ENCODE measurements around the gene COA8. TPM values are rescaled to one million over a fixed set of nuclear protein-coding genes. Genes with fewer than 3 reads are reported as not detected.

Gene COA8
- total and polyA plus RNA-seq, 2 of the 4 experiments (the other 2 are of a cell fraction) = 12.2 to 21.1 TPM

- Histone ChIP-seq H4K20me1 (ENCODE audit: insufficient read depth, low read length) (peaks cover 26% of the 10 kb centered on the region), H4K8ac (ENCODE audit: low read depth in 2 of 2, low read length in 2 of 2) (peak overlapping the region; percentile 71 to 83; a peak in 3 of 4 replicates), H3K18ac (ENCODE audit: low read depth, low read length) (no peak overlapping the region), H2AK5ac (ENCODE audit: low read depth, low read length) (peak overlapping the region; percentile 93), H3K9me3 (ENCODE audit: control insufficient read depth, insufficient read depth, low read length) (no peaks in the 10 kb centered on the region), H2BK15ac (ENCODE audit: low read depth, low read length) (peak overlapping the region; percentile 33; the same call in 1 of the 3 replicates), H2BK20ac (ENCODE audit: low read depth, low read length) (no peak overlapping the region), H3K79me1 (ENCODE audit: low read depth in 1 of 2, low read length in 2 of 2) (peaks cover 0 to 44% of the 10 kb centered on the region in 2 experiments; a peak in 3 of 4 replicates), H3K36me3 (ENCODE audit: control insufficient read depth, insufficient read depth, low read length) (peaks cover 6% of the 10 kb centered on the region; the same call in 1 of the 2 replicates), H3K4me1 (ENCODE audit: control insufficient read depth, insufficient read depth, low read length) (peaks cover 11% of the 10 kb centered on the region), H3K4ac (ENCODE audit: low read depth, low read length) (peak overlapping the region; percentile 73), H2BK120ac (ENCODE audit: low read depth, low read length) (no peak overlapping the region), H2AK9ac (replicated peaks; ENCODE audit: low read depth, low read length, poor library complexity) (peak overlapping the region; percentile 87), H3K56ac (ENCODE audit: extremely low read depth, insufficient read depth, low read length) (0 out of 2 replicates have a peak overlapping the region, but pooled peaks have one; percentile 28), H3K27me3 (ENCODE audit: control insufficient read depth, insufficient read depth, low read length) (no peaks in the 10 kb centered on the region), H3K9ac (ENCODE audit: low read depth, low read length) (peak overlapping the region; percentile 72), H4K5ac (ENCODE audit: low read depth, low read length) (no peak overlapping the region), H3K14ac (replicated peaks; ENCODE audit: low read depth, low read length) (no peak overlapping the region), H3K4me3 (ENCODE audit: insufficient read depth, low read depth, low read length) (peak overlapping the region; percentile 77), H3K4me2 (ENCODE audit: low read depth, low read length) (peak overlapping the region; percentile 74), H2AFZ (replicated peaks; ENCODE audit: low read length, poor library complexity) (peak overlapping the region; percentile 95), H2BK5ac (ENCODE audit: low read depth, low read length, poor library complexity, severe bottlenecking) (peak overlapping the region; percentile 20), H3K27ac (ENCODE audit: insufficient read depth, low read length) (peak overlapping the region; percentile 61), H3K9me1 (ENCODE audit: insufficient read depth, low read length) (peaks cover 13% of the 10 kb centered on the region), H4K91ac (ENCODE audit: insufficient read depth, low read depth, low read length) (peak overlapping the region; percentile 34), H3K23ac (ENCODE audit: low read depth, low read length) (peak overlapping the region; percentile 22; the same call in 1 of the 2 replicates)
- BruUV-seq (replicated peaks) = no TSS peak
- dilution Hi-C loops (cut with HindIII; ENCODE audit: low sequenced_read_pairs, unreplicated experiment) = no loop called here
- ChIA-PET CTCF (interaction anchor here (1.3 kb wide), 1 partner anchor 11 kb away, joined by 5 read pairs; no protein-coding TSS in a partner anchor), POLR2A (ENCODE audit: unreplicated experiment) (interaction anchor here (0.6 kb wide), 1 partner anchor 20 kb away, joined by 4 read pairs; no protein-coding TSS in a partner anchor)
- peak; percentile 36; the same call in 1 of the 2 replicates for ATAC-seq (ENCODE audit: low read depth)
- DNase-seq = no peak
- no peak for TF ChIP-seq CTCF (conservative IDR thresholded peaks at IDR 0.05; ENCODE audit: low read depth, low read length)
- TF ChIP-seq RAD21 (IDR thresholded peaks at IDR 0.05; ENCODE audit: low read length) = no peak
- no peak for TF ChIP-seq RCOR1 (IDR thresholded peaks at IDR 0.05; ENCODE audit: insufficient replicate concordance, low read length)
- no peak for TF ChIP-seq CHD1 (IDR thresholded peaks at IDR 0.05; ENCODE audit: low read depth, low read length)
- no peak for TF ChIP-seq MAZ (IDR thresholded peaks at IDR 0.05; ENCODE audit: borderline replicate concordance, low read depth, low read length)
- no peak for TF ChIP-seq BHLHE40 (IDR thresholded peaks at IDR 0.05; ENCODE audit: low read depth, low read length)
- in situ Hi-C loops (cut with MboI; ENCODE audit: low sequenced_read_pairs) = no loop called here
- 71% methylated on average over 25 of the region's 42 CpGs; no CpG with 5 or more reads in 1 of the 2 experiments for WGBS, 2 experiments (ENCODE audit: extremely low coverage in 2 of 2, insufficient read length in 1 of 2)
- intact Hi-C loops (cut with micrococcal nuclease) = no loop called here
Measured at GRCh38 chr14:103529383-103530365, 33.1 kb upstream of the COA8 start.
